ENCODE measurements around the gene DPP6. TPM values are rescaled to one million over a fixed set of nuclear protein-coding genes. Genes with fewer than 3 reads are reported as not detected.

The DPP6 gene
- total and polyA plus RNA-seq, 2 donors (not counting 1 experiment from before 2014, with no cell fraction given), result not detected

DNA sequence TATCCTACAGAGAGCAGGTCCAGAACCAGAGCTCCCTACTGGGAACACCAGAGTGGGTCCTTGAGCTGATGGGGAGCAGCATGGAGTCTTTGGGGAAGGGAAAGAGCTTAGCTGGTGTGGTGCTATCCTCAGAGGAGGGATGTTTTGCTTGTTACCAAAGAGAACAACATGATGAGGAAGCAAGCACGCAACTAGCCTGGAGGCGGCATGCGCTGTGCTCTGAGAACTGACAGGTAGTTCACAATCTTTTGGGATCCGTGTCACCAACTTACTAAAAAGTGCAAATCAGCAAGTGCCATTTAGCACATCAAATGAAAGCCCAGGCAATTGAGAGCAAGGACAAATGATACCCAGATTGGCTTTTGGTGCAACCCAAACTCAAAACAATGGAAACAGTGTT, 257.9 kb downstream of the DPP6 start:
- ChIA-PET POLR2A (no interaction called here), CTCF (no interaction called here)
- Histone ChIP-seq H3K4me3 (ENCODE audit: control extremely low read depth in 1 of 5, extremely low read depth in 1 of 5, insufficient read depth in 1 of 5, low read depth in 2 of 5, low read length in 4 of 5) (no peak overlapping the region), H3K27me3 (replicated peaks in 1 of 4; ENCODE audit: control extremely low read depth in 1 of 4, control insufficient read depth in 3 of 4, insufficient read depth in 4 of 4, low read length in 3 of 4) (no peaks in the 10 kb centered on the region), H3K36me3 (replicated peaks in 1 of 2; ENCODE audit: control extremely low read depth in 1 of 2, control insufficient read depth in 1 of 2, extremely low read depth in 1 of 2, insufficient read depth in 2 of 2, low read length in 1 of 2) (no peaks in the 10 kb centered on the region), H3K9ac (ENCODE audit: low read length) (no peak overlapping the region), H3K4me1 (ENCODE audit: control insufficient read depth in 2 of 2, insufficient read depth in 2 of 2, low read length in 2 of 2) (no peaks in the 10 kb centered on the region), H3K27ac (ENCODE audit: low read length in 2 of 2) (no peak overlapping the region), H3K9me3 (ENCODE audit: control extremely low read depth in 1 of 3, control insufficient read depth in 2 of 3, insufficient read depth in 1 of 3, low read length in 2 of 3) (peaks cover 0 to 14% (median 2%) of the 10 kb centered on the region in 3 donors), H3K4me2 (replicated peaks; ENCODE audit: low read depth, low read length, poor library complexity, severe bottlenecking) (no peak overlapping the region), H4K20me1 (ENCODE audit: control insufficient read depth, insufficient read depth, low read length, poor library complexity, severe bottlenecking) (no peaks in the 10 kb centered on the region), H2AFZ (ENCODE audit: insufficient read depth, low read depth, low read length, poor library complexity, severe bottlenecking) (no peak overlapping the region), H3K79me2 (ENCODE audit: control insufficient read depth, insufficient read depth, low read length) (no peaks in the 10 kb centered on the region)
- intact Hi-C loops (cut with micrococcal nuclease), result no loop called here
- TF ChIP-seq CTCF (IDR thresholded peaks at IDR 0.05), result no peak
- TF ChIP-seq EZH2 (IDR thresholded peaks at IDR 0.05; ENCODE audit: borderline replicate concordance, insufficient read depth, low read depth, low read length, poor library complexity, severe bottlenecking), result no peak
- H3K4me1 Mint-ChIP-seq, result no peaks in the 10 kb centered on the region
- no peak overlapping the region for H3K27ac Mint-ChIP-seq
- DNase-seq (no peak), ATAC-seq (ENCODE audit: low read depth) (no peak)
- no peaks in the 10 kb centered on the region for H3K27me3 Mint-ChIP-seq
- no peaks in the 10 kb centered on the region for H3K9me3 Mint-ChIP-seq (ENCODE audit: insufficient read depth)
- H3K4me3 Mint-ChIP-seq, result no peak overlapping the region
- WGBS (ENCODE audit: insufficient coverage), result 80% methylated on average over 4 of the region's 4 CpGs

GRCh38 chr7:154324196-154324595, 272.0 kb downstream of the DPP6 start:
- no peak overlapping the region for H3K4me2 ChIP-seq (replicated peaks; ENCODE audit: low read depth, low read length, poor library complexity, severe bottlenecking)
- no peak overlapping the region for H3K27ac ChIP-seq (ENCODE audit: low read length in 2 of 2)
- H4K20me1 ChIP-seq (ENCODE audit: control insufficient read depth, insufficient read depth, low read length, poor library complexity, severe bottlenecking), result no peaks in the 10 kb centered on the region
- Mint-ChIP-seq H3K4me3 (no peak overlapping the region), H3K27ac (no peak overlapping the region), H3K27me3 (no peaks in the 10 kb centered on the region), H3K9me3 (ENCODE audit: insufficient read depth) (peaks cover 4% of the 10 kb centered on the region), H3K4me1 (no peaks in the 10 kb centered on the region)
- DNase-seq, result no peak
- CTCF ChIA-PET, result no interaction called here
- no peak overlapping the region for H2AFZ ChIP-seq (ENCODE audit: insufficient read depth, low read depth, low read length, poor library complexity, severe bottlenecking)
- 76% methylated on average over 5 of the region's 9 CpGs for WGBS (ENCODE audit: insufficient coverage)
- no peak overlapping the region for H3K9ac ChIP-seq (ENCODE audit: low read length)
- no peak overlapping the region for H3K4me3 ChIP-seq (ENCODE audit: control extremely low read depth in 1 of 5, extremely low read depth in 1 of 5, insufficient read depth in 1 of 5, low read depth in 2 of 5, low read length in 4 of 5)
- no peak for ATAC-seq (ENCODE audit: low read depth)
- H3K9me3 ChIP-seq (ENCODE audit: control extremely low read depth in 1 of 3, control insufficient read depth in 2 of 3, insufficient read depth in 1 of 3, low read length in 2 of 3), result peaks cover 0 to 22% (median 0%) of the 10 kb centered on the region in 3 donors
- no peaks in the 10 kb centered on the region for H3K79me2 ChIP-seq (ENCODE audit: control insufficient read depth, insufficient read depth, low read length)
- H3K27me3 ChIP-seq (replicated peaks in 1 of 4; ENCODE audit: control extremely low read depth in 1 of 4, control insufficient read depth in 3 of 4, insufficient read depth in 4 of 4, low read length in 3 of 4), result no peaks in the 10 kb centered on the region
- no peaks in the 10 kb centered on the region for H3K4me1 ChIP-seq (ENCODE audit: control insufficient read depth in 2 of 2, insufficient read depth in 2 of 2, low read length in 2 of 2)
- H3K36me3 ChIP-seq (replicated peaks in 1 of 2; ENCODE audit: control extremely low read depth in 1 of 2, control insufficient read depth in 1 of 2, extremely low read depth in 1 of 2, insufficient read depth in 2 of 2, low read length in 1 of 2), result no peaks in the 10 kb centered on the region
- POLR2A ChIA-PET, result no interaction called here
- intact Hi-C loops (cut with micrococcal nuclease), result no loop called here
- TF ChIP-seq EZH2 (IDR thresholded peaks at IDR 0.05; ENCODE audit: borderline replicate concordance, insufficient read depth, low read depth, low read length, poor library complexity, severe bottlenecking), result no peak

Data from B cell (primary cell).